Right lobe of liver (tissue), 6 donors: ENCODE measurements around the gene PCDHGB6. TPM values are rescaled to one million over a fixed set of nuclear protein-coding genes. Genes with fewer than 3 reads are reported as not detected.

Experiments
- ATAC-seq, 4 donors: fragments of 200-7000 bp; cut with Tn5 transposase; one replicate each; pipeline ENCODE4 v1.9.1; 2020; ENCODE audit warnings: mild to moderate bottlenecking in 4 of 4, moderate library complexity in 4 of 4
- DNase-seq, 3 donors: peaks; one replicate each; pipeline ENCODE4 v3.0.0-alpha.2; 2020
- H3K27ac ChIP-seq, 3 donors: fragments of 200-600 bp; one replicate each; pipeline ENCODE4 v1.8.0; 2022
- H3K27me3 ChIP-seq, 2 donors: fragments of 200-600 bp; one replicate each; pipeline ENCODE4 v1.8.0; 2022
- H3K36me3 ChIP-seq, 4 donors: fragments of 200-600 bp; sonication (generic) in 1 of 4; one replicate each; pipeline versions ENCODE4 v1.5.1 to v1.8.0; 2017 to 2022; ENCODE audit warnings: control low read depth in 1 of 4
- H3K4me1 ChIP-seq, 4 donors: fragments of 200-600 bp; sonication (generic) in 1 of 4; one replicate each; pipeline versions ENCODE4 v1.5.1 to v1.8.0; 2017 to 2022; ENCODE audit warnings: control low read depth in 1 of 4
- H3K4me3 ChIP-seq, 3 donors: fragments of 200-600 bp; one replicate each; pipeline ENCODE4 v1.8.0; 2022
- H3K9me3 ChIP-seq, 4 donors: fragments of 200-600 bp; sonication (generic) in 1 of 4; one replicate each; pipeline versions ENCODE4 v1.5.1 to v1.8.0; 2017 to 2022; ENCODE audit warnings: control low read depth in 1 of 4
- CTCF ChIP-seq, 4 donors: fragments of 200-600 bp in 3 of 4; fragments of 450-650 bp in 1 of 4; IDR thresholded peaks; one replicate each; pipeline versions ENCODE4 v1.5.1 to v1.8.0; 2016 to 2022; ENCODE audit warnings: antibody characterized with exemption in 4 of 4, mild to moderate bottlenecking in 2 of 4
- POLR2A ChIP-seq: fragments of 450-650 bp; IDR thresholded peaks from one replicate; pipeline ENCODE4 v1.6.1; 2017; ENCODE audit warnings: antibody characterized with exemption, mild to moderate bottlenecking
- WGBS: methylation state at CpG from one replicate; pipeline ENCODE4 v1.1.6; 2018; ENCODE audit warnings: low coverage, low lambda C conversion rate; ENCODE audit not compliant: insufficient coverage; ENCODE audit errors: missing lambda C conversion rate; 5-methylcytosine and 5-hydroxymethylcytosine counted together
- intact Hi-C, 2 donors: fragments of 100-400 bp; cut with DNase I; formaldehyde crosslinking; loops; one replicate each; pipeline versions ENCODE4 v1.11.2 to v1.14.1; 2022
- total RNA-seq, 6 experiments: library from RNA; depleted of rRNA in 2 of 6; stranded (reverse); fragments of >200 nt in 2 of 6; fragmentation: NEBNext Ultra II Directional in 3 of 6; extraction: Animal tissue kit (Norgen Biotek cat#: 25700) in 3 of 6; gene quantifications; one replicate each; pipeline versions ENCODE4 v1.1.0 to v1.2.4, GENCODE V29; 2016 to 2023
- donor health status: DM: no; HTN: yes; CAD: no.
- donor health status: DM: no; HTN: no; CAD: no.
- donor health status: DM: no; HTN: no; CAD: no.
- donor health status: DM: no; HTN: yes; CAD: no.
- donor health status: DM: no; HTN: yes; CAD: no.

PCDHGB6 gene
- total RNA-seq, 6 experiments from 2014 or later, result 1.9 to 5.0 (median 2.9) TPM

GRCh38 chr5:141363952-141364660 is 43.7 kb upstream of the PCDHGB6 start, which contains the start of gene PCDHGA5:
Gene PCDHGA5 (plus strand): TSS chr5:141364162. CDS start chr5:141364331, 169 bp downstream.
- Histone ChIP-seq H3K9me3 (peaks cover 0 to 13% (median 1%) of the 10 kb centered on the region in 4 donors), H3K4me3 (no peak within 1 kb of the TSS), H3K27me3 (peaks cover 0 to 3% of the 10 kb centered on the region in 2 donors), H3K36me3 (no peaks in the 10 kb centered on the region), H3K4me1 (no peaks in the 10 kb centered on the region), H3K27ac (no peak within 1 kb of the TSS)
- intact Hi-C loops, result no loop called here
- WGBS, result 16% methylated on average over 20 of the region's 34 CpGs
- ATAC-seq, result no peak
- DNase-seq, result no peak
- no peak for TF ChIP-seq POLR2A
- TF ChIP-seq CTCF (IDR thresholded peaks at IDR 0.05), result no peak

- Histone ChIP-seq H3K27ac (no peak overlapping the region), H3K27me3 (no peaks in the 10 kb centered on the region), H3K4me1 (no peaks in the 10 kb centered on the region), H3K4me3 (no peak overlapping the region), H3K9me3 (peaks cover 0 to 13% (median 1%) of the 10 kb centered on the region in 4 donors), H3K36me3 (no peaks in the 10 kb centered on the region)
- intact Hi-C loops, result no loop called here
- TF ChIP-seq POLR2A (no peak), CTCF (IDR thresholded peaks at IDR 0.05) (no peak)
- DNase-seq, result no peak
- ATAC-seq, result no peak
- WGBS, result 20% methylated on average over 17 of the region's 46 CpGs
These were observed 41.6 kb upstream of the PCDHGB6 start for GRCh38 chr5:141366016-141366896.

GRCh38 chr5:141369994-141370848 is 37.6 kb upstream of the PCDHGB6 start, which contains the start of gene PCDHGB3:
Gene PCDHGB3 (plus strand): TSS chr5:141370242. CDS start chr5:141370395, 153 bp downstream.
- H3K36me3 ChIP-seq, result no peaks in the 10 kb centered on the region
- ATAC-seq (peak; percentile 75 to 86 (median 80)), DNase-seq (no peak)
- peak in 3 of 4 donors; percentile 8 to 24 (median 17) for TF ChIP-seq CTCF (IDR thresholded peaks at IDR 0.05)
- no peak for TF ChIP-seq POLR2A
- 17% methylated on average over 30 of the region's 32 CpGs for WGBS
- H3K4me1 ChIP-seq, result no peaks in the 10 kb centered on the region
- intact Hi-C loops, result no loop called here
- no peak within 1 kb of the TSS for H3K27ac ChIP-seq
- peak within 1 kb of the TSS in 2 of 3 donors; percentile 7 to 30 for H3K4me3 ChIP-seq
- no peaks in the 10 kb centered on the region for H3K27me3 ChIP-seq
- H3K9me3 ChIP-seq, result peaks cover 0 to 13% (median 4%) of the 10 kb centered on the region in 4 donors
